Stimulated activated CD4-positive, alpha-beta T cell treated with anti-CD3 and anti-CD28 coated beads, Interleukin-2, amount 100 ng/mL, for 4 hours (primary cell): ENCODE measurements around the gene PLOD1.
"Not testable (repeated sequence)": the region's sequence is repeated elsewhere in the genome, so short reads cannot be mapped to it uniquely, and the experiment has no call there.

ENCODE experiments used
- DNase-seq: peaks from one replicate; pipeline ENCODE4 v3.0.0-alpha.2; 2020; ENCODE audit warnings: low read depth

The PLOD1 gene

GRCh38 chr1:11934302-11935056 is at the start of gene PLOD1:
Gene PLOD1 (plus strand): TSS chr1:11934717. CDS start chr1:11934780, 63 bp downstream.
- DNase-seq = peak; percentile 77

DNA sequence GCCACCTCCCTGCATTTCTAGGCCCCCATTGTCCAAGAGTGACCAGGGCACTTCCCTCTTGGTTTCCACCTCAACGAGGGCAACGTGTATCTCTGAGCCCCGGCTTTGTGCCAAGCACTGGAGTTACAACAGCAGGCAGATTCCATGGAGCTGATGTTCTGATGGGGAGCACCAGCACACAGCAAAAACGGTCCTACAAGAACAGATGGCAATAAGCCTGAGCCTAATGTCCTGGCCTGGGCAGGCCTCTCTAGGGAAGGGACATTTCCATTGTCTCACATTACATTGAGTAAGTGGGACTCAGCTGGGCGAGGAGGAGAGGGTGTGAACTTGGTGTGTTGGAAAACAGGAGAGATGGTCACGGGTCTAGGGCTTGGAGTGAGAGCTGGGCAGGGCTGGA is 48.6 kb upstream of the PLOD1 start:
- no peak for DNase-seq

- no peak for DNase-seq
Measured at GRCh38 chr1:11886986-11887665, 47.4 kb upstream of the PLOD1 start.

DNA sequence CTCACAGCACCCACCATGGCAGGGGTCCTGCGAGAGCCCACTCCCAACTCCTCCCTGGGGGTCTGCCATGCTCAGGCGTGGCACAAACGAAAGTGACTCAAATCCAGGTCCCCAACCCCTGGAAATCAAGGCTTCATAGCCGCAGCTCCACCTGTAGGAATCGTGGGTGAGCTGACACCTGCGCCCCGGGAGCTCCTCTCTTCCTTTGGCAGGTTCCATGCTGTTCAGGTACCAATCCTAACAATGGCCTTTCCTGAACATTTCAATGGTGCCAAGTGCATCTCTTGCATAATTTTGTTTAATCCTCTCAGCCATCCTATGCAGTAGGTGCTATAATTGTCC is 46.9 kb upstream of the PLOD1 start:
- DNase-seq = no peak

- DNase-seq = no peak
Measured at GRCh38 chr1:11888206-11888876, 46.2 kb upstream of the PLOD1 start.

- no peak for DNase-seq
Measured at GRCh38 chr1:11888877-11889208, 45.7 kb upstream of the PLOD1 start.

DNA sequence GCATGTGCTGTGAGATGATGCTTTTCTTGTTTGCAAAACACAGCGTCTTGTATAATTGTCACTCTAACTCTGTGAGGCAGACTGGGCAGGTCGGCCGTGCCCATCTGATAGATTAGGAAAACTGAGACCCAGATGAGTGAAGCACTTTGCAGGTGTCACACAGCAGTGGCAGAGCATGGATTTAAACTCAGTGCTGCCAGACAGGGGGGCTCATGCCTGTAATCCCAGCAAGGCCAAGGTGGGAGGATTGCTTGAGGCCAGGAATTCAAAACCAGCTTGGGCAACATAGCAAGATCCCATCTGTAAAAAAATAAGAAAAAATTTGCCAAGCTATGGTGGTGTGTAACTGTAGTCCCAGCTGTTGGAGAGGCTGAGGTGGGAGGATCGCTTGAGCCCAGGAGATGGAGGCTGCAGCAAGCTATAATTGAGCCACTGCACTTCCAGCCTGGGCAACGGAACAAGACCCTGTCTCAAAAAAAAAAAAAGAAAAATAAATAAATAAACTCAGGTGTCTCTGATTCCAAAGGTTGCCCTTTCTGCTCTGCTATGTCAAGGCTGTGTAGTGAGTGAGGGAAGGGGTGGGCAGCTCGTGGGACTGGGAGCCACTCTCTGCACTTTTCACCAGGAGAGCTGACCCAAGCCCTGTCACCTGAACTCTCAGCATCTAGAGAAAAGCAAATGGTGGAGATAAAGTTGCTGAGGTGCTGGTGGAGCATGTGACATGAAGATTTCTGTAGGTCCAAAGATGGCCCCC is 42.9 kb upstream of the PLOD1 start:
- DNase-seq = no peak

- DNase-seq = peak; percentile 47
Measured at GRCh38 chr1:11893907-11894251, 40.6 kb upstream of the PLOD1 start.

DNA sequence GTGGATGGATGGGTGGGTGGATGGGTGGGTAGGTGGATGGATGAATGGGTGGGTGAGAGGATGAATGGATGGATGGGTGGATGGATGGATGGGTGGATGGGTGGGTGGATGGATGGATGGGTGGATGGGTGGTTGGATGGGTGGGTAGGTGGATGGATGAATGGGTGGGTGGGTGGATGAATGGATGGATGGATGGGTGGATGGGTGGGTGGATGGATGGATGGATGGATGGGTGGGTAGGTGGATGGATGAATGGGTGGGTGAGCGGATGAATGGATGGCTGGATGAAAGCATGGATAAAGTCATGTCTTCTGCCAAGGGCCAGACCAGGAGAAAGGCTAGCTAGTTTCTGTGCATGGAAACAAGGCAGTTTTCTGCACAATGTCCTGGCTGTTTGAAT is 40.0 kb upstream of the PLOD1 start:
- not testable (repeated sequence) for DNase-seq

- no peak for DNase-seq
Measured at GRCh38 chr1:11898086-11898785, 36.3 kb upstream of the PLOD1 start.

DNA sequence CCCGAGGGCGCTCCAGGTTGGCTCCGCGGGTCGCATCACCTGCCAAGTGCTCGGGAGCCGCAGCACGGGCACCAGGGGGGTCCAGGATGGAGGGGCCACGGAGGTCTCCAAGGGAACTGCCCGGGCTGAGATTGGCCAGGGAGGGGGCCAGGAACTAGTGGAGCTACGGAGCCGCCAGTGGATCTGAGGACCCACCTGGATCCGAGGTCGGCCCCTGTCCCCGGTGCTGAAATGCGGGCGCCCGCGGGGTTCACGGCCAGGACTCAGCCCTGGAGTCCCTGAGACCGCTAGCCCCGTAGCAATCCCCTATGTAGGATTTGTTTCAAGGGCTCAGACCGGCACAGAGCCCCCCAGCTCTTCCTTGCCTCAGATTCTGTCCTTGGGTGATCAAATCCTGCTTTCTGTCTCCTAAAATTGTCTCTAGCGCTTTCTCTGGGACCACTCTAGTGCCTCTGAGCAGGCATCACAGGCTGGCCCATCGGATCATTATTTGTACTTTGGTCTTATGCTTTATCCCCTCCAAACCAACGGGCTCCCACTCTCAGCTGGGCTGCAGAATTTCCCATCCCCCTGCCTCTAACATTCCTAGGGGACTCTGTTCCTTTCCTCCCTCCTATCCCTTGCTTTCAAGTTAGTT is 35.6 kb upstream of the PLOD1 start:
- no peak for DNase-seq

GRCh38 chr1:11901446-11901845 is 33.1 kb upstream of the PLOD1 start:
- DNase-seq = not testable (repeated sequence)

DNA sequence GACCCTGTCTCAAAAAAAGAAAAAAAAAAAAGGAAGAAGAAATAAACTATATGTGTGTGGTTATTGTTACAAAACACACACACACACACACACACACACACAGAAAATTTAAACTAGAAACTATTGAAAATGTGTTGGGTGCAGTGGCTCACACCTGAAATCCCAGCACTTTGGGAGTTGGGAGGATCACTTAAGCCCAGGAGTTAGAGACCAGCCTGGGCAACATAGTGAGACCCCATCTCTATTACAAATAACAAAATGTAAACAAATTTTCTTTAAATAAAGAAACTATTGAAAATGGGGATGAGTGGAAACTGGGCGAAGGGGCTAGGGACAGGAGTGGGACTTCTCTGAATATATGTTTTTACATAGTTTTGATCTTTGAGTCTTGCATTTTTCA is 31.3 kb upstream of the PLOD1 start:
- no peak for DNase-seq

- DNase-seq = not testable (repeated sequence)
Measured at GRCh38 chr1:11904156-11904555, 30.4 kb upstream of the PLOD1 start.

DNA sequence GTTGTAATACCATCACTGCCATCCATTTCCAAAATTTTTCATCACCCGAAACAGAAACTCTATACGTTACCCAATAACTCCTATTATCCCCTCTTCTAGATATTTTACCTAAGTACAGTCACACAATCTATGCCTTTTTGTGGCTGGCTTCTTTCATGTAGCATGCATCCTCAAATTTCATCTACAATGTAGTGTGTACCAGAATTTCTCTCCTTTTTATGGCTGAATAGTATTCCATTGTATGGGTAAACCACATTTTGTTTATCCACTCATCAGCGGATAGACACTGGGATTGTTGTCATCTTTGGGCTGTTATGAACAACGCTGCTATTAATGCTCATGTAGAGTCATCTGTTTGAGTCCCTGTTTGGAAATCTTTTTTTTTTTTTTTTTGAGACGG is 29.5 kb upstream of the PLOD1 start:
- DNase-seq = no peak

DNA sequence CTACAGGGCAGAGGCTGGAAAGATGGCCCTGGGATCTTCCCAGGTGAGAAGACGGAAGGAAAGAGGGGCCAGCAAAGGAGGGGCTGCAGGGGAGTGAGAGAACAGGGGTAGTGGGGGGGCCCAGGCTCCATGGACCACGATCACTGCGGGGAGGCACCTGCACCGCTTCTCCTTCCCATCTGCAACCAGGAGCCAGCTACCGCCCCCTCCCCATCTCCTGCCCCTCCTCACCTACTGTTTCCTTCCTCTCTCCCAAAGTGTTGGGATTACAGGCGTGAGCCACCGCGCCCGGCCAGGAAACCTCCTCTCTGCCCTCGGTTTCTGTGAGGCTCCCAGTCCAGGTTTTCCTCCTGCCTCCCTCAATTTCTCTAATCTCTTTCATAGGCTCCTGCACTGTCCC is 27.6 kb upstream of the PLOD1 start:
- DNase-seq = no peak

GRCh38 chr1:11907275-11908094 is 27.0 kb upstream of the PLOD1 start:
- DNase-seq = peak; percentile 84

DNA sequence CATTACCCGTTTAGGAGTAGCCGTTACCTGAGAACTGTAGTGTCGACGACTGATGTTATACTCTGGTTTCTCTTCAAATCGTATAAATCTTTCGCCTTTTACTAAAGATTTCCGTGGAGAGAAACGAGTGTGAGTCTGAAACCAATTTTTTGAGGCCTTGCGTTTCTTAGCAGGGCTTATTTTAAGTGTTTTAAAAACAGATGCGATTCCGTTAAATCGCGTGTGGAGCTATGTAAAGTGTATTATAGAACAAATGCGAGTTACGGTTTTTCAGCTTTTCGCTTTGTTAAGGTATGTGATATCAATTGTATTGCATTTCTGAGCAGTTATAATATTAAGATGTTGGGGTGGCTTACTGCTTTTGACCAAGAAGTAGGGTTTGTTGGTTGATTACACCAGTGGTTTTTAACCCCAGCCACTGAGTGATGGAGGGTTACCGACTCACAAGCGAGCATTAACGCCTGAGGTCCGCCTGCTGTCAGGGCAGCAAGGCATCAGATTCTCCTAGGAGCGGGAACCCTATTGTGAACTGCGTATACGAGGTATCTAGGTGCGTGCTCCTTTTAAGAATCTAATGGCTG is 26.3 kb upstream of the PLOD1 start:
- DNase-seq = peak; percentile 47

- not testable (repeated sequence) for DNase-seq
Measured at GRCh38 chr1:11910914-11911228, 23.6 kb upstream of the PLOD1 start.

- no peak for DNase-seq
Measured at GRCh38 chr1:11912000-11912399, 22.5 kb upstream of the PLOD1 start.
